DMS53 (cell line): ENCODE data around the gene EPHA10.
"Not testable (repeated sequence)": the region's sequence is repeated elsewhere in the genome, so short reads cannot be mapped to it uniquely, and the experiment has no call there.

Source experiments
- DNase-seq: peaks from one replicate; lab custom pipeline; 2025; lab: John Stamatoyannopoulos, UW

The EPHA10 gene

DNA sequence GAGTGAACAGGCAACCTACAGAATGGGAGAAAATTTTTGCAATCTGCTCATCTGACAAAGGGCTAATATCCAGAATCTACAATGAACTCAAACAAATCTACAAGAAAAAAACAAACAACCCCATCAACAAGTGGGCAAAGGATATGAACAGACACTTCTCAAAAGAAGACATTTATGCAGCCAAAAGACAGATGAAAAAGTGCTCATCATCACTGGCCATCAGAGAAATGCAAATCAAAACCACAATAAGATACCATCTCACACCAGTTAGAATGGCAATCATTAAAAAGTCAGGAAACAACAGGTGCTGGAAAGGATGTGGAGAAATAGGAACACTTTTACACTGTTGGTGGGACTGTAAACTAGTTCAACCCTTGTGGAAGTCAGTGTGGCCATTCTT, 6.5 kb upstream of the EPHA10 start:
- DNase-seq, result not testable (repeated sequence)

DNA sequence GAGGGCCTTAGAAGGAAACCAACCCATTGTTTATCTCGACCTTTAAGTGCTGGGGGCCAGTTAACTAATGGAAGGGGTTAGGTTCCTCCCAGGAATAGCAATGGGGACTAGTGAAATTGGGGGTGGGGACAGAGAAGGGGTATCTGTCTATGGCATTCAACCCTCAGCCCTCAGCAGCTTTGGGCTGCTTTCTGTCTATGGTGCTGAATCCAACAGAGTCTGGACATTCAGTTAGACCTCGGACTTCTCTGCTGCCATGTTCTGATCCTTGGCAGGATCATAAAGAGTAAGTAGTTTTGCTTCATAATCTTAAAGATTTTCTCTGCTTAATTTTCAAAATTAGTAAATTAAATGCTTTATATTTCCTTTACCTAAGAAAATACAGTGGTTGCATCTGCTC, 2.6 kb upstream of the EPHA10 start:
- no peak for DNase-seq

DNA sequence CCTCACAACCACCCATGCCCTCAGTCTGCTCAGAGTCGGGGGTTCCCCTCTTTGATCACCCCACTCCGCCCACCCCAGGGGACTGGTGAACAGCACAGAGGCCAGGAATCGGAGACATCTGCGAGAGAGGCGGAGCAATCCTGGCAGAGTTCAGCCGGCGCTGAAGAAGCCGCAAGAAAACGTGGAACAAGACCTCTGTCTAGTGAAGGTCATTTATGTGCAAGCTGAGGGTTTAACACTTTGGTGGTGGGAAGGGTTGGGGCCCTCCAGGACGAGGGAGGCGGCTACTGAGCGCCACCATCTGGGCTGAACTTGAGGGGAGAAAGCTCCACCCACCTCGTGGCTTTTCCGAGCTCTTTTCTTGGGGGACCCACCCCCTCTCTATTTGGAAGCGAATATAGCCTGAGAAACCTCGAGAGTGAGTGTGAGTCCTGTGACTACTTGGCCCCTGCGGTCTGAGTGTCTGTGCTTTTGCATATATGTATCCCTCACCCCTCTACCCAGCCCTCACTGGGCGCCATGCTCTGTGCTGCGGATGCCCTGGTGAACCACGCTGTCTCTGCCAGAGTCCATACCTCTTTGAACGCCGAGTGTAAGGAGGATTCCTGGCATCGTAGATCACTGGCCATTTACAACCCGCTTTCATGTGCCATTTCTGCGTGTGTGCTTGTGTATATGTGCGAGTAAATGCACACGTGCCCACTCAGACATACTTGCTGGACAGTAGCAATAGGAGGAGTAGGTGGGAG, 1.2 kb upstream of the EPHA10 start:
- DNase-seq, result peak; percentile 63

DNA sequence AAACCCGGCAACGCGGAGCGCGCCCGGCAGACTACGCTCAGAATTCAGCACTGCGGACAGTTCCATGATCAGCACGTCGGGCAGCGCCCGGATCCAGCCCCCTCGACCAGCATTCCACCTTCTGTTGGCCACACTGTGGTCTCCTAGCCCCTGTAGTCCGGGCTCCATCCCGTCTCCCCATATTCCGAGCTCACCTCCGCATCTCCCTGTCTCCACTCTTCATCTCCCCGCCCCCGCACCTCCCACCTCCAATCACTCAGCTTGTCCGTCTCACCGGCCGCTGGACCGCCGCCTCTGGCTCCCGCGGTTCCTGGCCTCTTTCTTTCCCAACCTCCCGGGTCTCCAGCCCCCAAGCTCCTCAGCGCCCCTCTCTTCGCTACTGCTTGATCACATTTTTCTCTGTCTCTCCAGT, 500 bp downstream of the EPHA10 start:
- peak; percentile 50 for DNase-seq

DNA sequence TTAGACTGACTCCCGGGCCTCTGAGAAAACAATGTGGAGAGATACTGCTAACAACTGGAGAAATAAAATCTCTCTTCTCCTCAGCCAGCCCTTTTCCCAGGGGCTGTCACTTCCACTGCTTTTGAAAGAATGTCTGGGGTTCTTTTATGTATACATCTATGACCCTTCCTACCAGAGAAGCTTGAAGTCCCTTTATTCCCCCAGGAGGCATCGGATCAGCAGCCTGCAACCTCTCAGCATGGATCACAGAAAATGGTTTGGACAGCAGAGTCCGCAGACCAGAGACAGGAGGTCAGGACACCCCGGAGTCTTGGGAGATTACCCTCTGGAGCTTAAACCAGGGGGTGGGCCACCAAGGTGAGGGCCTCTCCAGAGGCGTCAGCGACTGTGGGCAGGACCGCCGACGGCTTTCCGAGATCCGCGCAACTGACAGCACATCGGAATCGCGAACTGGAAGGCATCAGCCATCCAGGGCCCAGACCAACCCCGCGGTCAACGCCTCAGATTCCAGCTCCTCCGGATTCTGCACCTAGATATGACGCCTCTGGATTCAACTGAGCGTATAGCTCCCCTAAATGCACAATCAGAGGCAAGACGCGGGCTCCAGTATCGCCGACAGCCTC, 1.0 kb downstream of the EPHA10 start:
- no peak for DNase-seq

DNA sequence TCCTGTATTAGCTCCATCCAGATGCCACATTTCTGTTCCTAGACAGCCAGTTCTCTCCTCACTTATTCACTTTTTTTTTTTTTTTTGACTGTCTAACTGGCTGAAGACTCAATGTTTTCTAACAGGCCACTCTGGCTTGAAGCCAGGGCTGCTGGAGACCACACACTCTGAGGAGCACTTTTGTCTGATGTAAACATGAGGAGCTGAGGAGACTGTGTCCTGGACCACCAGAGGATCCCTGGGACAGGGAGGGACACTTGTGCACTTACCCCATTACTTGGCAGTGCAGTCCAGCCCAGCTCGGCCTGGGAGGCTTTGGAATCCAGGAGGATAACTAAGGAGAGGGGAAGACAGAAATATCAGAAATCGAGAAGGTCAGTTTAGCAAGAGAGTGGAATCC, 2.4 kb downstream of the EPHA10 start:
- DNase-seq, result no peak

DNA sequence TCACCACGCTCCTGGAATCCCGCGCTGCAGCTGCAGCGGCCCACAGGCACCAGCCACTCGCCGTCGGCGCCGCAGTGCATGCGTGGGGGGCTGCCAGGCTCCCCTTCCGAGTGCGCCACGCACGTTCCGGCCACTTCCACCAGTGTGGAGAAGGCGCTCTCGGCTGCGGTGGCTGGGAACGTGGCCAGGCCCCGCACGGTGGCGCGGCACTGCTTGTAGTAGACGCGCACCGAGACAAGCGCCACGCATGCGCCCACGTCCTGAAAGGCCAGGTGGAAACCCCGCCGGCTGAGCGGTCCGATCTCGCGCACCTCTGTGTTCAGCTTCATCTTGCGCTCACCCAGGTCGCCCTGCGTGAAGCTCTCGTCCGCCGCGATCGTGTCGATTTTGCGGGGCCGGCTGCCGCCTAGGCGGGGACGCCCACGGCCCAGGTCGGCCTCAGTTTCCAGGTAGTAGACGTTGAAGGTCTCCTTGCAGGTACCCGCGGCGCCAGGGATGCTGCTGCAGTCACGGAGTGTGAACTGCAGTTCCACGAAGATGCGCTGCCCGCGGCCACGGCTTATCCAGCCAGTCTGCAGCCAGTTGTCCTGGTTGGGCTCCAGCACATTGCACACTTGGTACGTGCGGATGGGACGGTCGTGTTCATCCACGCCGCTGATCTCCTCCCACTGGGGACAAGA, 3.4 kb downstream of the EPHA10 start:
- peak; percentile 66 for DNase-seq

DNA sequence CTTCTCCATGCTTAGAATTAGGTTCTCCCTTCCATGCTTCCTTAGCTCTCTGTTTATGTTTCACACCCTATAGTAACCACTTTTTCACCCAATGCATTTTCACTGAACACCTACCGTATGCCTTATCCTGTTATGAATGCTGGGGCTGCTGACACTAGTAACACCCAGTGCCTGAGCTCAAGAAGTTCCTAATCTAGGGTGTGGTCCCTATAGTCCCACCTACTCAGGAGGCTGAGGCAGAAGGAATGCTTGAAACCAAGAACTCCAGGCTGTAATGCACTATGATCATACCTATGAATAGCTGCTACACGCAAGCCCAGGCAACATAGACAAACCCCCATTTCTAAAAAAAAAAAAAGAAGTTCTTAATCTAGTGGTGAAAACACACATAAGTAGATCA, 5.5 kb downstream of the EPHA10 start:
- no peak for DNase-seq

DNA sequence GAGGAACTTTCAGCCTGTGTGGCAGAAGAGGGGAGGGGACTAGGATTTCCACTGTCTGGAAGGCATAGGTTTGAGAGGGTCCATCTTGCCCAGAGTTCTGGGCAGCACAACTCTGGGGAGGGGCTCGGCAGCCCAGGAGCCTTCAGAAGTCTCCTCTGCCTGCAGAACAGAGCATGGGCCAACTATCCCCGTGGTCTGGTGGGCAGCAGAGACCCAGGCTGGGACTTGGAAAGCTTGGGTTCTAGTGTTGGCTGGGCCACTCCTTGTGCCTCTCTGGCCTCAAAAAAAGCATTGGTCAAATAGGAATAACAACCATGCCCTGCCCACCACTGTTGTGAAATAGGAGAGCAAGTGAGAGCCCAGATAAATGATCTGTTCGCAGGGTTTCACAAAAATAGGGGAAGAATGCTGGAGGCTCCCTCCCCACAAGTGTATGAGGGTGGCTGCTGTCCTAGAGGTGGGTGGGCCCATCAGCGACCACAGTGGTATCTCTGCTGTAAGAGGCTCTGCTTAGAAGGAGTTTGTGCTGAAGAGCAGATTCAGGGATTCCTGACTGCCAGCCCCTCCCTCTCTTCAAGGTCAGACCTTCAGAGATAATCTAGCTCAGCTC, 8.9 kb downstream of the EPHA10 start:
- DNase-seq, result no peak

DNA sequence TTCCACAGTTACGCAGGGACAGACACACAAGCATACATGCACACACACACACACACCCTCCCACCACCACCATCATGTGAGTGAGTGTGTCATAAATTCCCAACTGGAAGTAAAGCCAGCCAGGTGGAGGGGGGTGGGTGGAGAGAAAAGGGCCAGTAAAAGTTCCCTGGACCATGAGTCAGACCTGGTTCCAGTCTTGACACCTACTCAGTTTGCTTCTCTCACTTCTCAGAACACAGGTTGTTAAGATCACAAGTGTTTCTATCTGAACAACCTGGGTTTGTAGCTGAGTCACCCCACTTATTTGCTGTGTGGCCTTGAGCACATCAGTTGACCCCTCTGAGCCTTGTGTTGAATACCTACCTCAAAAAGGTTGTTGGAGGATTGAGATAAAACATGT, 9.6 kb downstream of the EPHA10 start:
- peak; percentile 40 for DNase-seq

DNA sequence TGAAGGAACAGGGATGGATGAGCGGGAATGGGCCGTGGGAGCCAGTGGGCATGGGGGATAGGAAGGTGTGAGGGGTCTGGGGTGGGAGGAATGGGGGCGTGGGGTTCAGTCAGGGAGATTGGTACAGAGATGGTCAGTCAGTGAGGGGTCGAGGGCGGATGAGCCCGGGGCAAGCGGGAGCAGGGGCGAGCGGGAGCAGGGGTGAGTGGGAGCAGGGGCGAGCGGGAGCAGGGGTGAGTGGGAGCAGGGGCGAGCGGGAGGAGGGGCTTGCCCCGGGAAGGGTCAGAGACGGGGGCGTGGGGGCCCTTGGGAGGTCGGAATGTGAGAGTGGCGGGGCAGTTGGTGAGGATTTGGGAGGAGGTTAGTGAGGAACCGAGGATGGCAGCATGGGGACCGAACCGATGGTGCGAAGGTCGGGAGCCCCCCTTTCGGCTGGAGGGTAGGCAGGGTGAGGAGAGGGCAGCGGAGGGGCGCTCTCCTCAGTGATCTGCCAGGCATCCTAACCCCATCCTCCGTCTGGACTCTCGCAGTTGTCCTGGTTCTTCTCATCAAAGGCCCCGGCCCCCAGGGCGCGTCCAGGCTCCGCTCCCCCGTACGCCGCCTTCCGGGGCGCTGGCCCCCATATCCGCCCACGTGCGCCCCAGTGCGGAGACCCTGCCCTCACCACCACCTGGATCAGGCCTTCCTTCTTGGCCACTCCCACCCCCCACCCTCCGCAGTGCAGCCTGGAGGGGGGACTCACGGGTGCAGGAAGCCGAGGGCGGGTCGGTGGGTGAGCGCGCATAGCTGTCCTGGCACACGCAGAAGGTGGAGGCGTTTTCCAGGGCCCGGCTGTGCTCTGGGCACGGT, 11.2 kb downstream of the EPHA10 start:
- no peak for DNase-seq

DNA sequence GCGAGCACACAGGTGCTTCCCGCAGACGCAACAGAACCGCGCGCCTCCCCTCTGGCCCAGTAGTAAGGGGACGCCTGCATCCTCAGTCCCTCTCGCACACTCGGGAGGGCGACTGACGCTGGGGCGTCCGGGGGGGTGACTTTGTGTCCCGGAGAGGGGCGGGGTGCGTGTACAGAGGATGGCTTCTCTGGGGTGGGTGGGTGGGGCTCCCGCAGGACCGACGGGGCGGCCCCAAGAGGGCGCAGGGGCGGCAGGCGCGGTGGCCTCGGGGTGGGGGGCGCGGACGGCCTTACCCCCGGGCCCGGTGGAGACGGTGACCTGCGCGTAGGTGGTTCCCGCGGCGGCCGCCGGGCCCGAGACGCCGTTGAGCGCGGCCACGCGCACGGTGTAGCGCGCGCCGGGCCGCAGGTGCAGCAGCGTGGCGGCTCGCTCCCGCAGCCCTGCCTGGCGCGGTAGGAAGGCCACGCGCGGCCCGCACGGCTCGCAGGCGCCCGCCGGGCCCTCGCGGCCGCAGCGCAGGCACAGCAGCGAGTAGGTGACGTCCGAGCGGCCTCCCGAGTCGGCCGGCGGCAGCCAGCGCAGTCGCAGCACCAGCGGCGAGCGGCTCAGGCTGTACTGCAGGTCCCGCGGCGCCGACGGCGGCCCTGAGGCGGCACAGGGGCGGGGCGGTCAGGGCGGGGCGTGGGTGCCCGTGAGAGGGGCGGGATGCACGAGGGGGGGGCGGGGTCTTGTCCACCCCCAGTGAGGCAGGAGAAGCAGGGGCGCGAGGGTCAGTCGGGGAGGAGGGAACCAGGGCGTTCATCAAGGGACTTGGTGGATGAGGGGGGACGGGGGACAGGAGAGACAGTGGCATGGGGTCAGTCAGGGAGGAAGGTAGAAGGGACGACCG, 12.1 kb downstream of the EPHA10 start:
- DNase-seq, result peak; percentile 86

DNA sequence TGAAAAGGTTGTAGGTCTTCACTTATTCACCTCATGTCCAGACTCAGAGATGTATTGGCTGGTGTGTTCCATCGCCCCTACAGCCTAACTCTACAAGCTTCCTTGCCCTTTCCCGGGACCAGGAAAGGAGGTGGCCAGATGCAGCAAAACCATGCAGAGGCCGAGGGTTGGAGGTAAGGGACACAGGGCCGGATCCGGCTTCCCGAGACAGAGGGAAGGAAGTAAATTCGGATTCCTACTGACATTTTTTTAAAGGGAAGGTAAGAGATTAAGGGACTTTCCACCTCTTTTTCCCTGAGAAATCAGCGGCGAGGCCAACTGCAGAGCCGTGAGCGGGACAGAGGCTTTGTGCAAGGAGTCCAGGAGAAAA, 12.7 kb downstream of the EPHA10 start:
- DNase-seq, result peak; percentile 73

DNA sequence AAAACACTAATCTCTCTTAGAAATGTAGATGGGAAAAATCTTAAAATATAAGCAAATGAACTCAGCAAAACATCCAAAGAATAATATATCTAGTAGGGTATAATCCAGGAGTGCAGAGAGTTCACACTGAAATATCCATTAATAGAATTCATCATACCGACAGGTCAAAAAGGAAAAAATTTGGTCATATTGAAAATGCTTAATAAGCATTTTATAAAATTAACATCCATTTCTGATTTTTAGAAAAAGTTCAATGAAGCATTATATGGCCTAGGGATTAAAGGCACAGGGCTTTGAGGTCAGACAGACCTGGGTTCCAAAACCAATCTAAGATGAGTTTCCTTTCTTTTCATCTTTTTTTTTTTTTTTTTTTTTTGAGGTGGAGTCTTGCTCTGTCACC, 16.4 kb downstream of the EPHA10 start:
- no peak for DNase-seq

DNA sequence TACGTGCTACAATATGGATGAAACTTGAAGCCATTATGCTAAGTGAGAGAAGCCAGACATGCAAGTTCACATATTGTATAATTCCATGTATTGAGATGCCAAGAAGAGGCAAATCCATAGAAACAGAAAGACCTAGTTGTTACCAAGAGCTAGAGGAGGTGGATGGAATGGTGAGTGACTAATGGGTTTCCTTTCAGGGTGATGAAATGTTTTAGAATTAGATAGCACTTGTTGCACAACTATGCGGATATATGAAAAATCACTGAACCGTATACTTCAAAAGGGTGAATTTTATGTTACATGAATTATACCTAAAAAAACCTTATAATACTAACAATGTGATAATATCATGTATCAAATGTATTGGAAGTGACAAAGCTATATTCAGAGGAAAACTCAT, 18.1 kb downstream of the EPHA10 start:
- no peak for DNase-seq

DNA sequence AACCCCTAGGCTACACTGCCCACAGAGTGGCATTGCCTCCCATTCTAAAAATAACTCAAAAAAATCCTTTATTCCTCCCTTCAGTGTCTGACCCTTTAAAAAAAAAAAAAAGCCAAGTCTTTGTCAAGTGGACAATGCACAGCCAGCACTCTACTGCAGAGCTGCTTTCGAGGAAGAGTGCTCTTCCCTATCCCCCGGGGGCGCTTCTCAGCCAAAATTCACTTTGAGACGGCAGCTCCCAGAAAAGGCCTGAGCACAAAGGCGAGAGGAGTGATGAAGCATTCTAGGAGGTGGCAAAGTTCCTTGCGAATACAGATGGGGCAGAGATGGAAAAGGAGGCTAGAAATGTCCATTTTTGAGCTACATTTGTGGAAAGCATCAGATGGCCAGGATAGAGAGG, 23.3 kb downstream of the EPHA10 start:
- DNase-seq, result no peak

DNA sequence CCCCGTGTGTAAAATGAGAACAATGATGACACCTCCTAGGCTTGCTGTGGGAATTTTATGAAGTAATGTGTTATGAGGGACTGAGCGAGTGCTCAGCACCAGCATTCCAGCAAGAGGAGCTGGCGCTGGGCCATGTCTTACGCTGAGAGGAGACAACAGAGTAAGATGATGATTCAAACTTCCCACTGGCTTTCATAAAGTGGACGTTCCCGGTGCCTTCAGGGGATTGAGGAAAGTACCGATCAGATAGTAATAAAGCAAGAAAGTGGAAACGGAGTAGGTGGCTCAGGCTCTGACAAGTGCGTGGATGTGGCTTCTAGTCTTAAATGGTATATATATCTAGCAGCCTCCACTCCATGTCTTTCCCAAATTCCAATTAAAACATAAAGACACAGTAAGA, 23.8 kb downstream of the EPHA10 start:
- DNase-seq, result no peak

DNA sequence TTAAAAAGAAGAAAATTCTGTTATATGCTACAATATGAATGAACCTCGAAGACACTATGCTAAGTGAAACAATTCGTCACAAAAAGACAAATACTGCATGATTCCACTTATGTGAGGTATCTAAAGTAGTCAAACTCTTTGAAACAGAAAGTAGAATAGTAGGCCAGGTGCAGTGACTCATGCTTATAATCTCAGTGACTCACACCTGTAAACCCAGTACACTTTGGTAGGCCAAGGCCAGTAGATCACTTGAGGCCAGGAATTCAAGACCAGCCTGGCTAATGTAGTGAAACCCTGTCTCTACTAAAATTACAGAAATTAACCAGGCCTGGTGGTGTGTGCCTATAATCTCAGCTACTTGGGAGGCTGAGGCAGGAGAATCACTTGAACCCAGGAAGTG, 25.7 kb downstream of the EPHA10 start:
- peak; percentile 94 for DNase-seq

DNA sequence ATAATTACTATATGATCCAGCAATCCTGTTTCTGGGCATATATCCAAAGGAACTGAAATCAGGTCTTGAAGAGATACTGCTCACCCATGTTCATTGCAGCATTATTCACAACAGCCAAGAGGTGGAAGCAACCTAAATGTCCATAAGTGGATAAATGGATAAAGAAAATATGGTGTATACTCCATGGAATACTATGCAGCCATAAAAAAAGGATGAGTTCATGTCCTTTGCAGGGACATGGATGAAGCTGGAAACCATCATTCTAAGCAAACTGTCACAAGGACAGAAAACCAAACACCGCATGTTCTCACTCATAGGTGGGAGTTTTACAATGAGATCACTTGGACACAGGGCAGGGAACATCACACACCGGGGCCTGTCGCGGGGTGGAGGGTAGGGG, 26.3 kb downstream of the EPHA10 start:
- not testable (repeated sequence) for DNase-seq

DNA sequence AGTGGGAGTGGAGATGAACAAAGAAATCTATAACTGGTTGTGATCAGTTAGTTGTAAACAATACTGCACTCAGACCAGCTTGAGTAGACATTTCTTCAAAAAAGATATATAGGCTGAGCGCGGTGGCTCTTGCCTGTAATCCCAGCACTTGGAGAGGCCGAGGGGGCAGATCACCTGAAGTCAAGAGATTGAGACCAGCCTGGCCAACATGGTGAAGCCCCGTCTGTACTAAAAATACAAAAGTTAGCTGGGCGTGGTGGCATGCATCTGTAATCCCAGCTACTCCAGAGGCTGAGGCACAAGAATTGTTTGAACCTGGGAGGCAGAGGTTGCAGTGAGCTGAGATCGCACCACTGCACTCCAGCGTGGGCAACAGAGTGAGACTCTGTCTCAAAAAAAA, 26.9 kb downstream of the EPHA10 start:
- DNase-seq, result not testable (repeated sequence)
